ENCODE measurements around the gene CACNG4. TPM values are rescaled to one million over a fixed set of nuclear protein-coding genes. Genes with fewer than 3 reads are reported as not detected.

The CACNG4 gene
- total RNA-seq, 2 experiments from 2014 or later: not detected

GRCh38 chr17:66935717-66936116 is 28.8 kb upstream of the CACNG4 start:
- CTCF ChIA-PET: no interaction called here
- Mint-ChIP-seq H3K27me3 (peaks cover 16% of the 10 kb centered on the region), H3K4me3 (no peak overlapping the region), H3K36me3 (no peaks in the 10 kb centered on the region), H3K4me1 (no peaks in the 10 kb centered on the region), H3K9me3 (ENCODE audit: low read depth) (no peaks in the 10 kb centered on the region), H3K27ac (no peak overlapping the region)
- DNase-seq (no peak), ATAC-seq (no peak)

GRCh38 chr17:66938656-66939055 is 25.9 kb upstream of the CACNG4 start:
- Mint-ChIP-seq H3K27ac (no peak overlapping the region), H3K9me3 (ENCODE audit: low read depth) (no peaks in the 10 kb centered on the region), H3K36me3 (no peaks in the 10 kb centered on the region), H3K27me3 (peaks cover 30% of the 10 kb centered on the region), H3K4me1 (no peaks in the 10 kb centered on the region), H3K4me3 (no peak overlapping the region)
- ATAC-seq (no peak), DNase-seq (no peak)
- CTCF ChIA-PET: no interaction called here

GRCh38 chr17:66939461-66940114 is 24.9 kb upstream of the CACNG4 start:
- Mint-ChIP-seq H3K4me1 (no peaks in the 10 kb centered on the region), H3K9me3 (ENCODE audit: low read depth) (no peaks in the 10 kb centered on the region), H3K27me3 (peaks cover 38% of the 10 kb centered on the region), H3K36me3 (no peaks in the 10 kb centered on the region), H3K27ac (no peak overlapping the region), H3K4me3 (no peak overlapping the region)
- CTCF ChIA-PET: no interaction called here
- DNase-seq: no peak
- ATAC-seq: no peak

- ATAC-seq (no peak), DNase-seq (no peak)
- Mint-ChIP-seq H3K4me1 (no peaks in the 10 kb centered on the region), H3K9me3 (ENCODE audit: low read depth) (no peaks in the 10 kb centered on the region), H3K27ac (no peak overlapping the region), H3K4me3 (no peak overlapping the region), H3K36me3 (no peaks in the 10 kb centered on the region), H3K27me3 (peaks cover 50% of the 10 kb centered on the region)
- CTCF ChIA-PET: no interaction called here
Observed at GRCh38 chr17:66941249-66941648, 23.3 kb upstream of the CACNG4 start.

- H3K9me3 Mint-ChIP-seq (ENCODE audit: low read depth): no peaks in the 10 kb centered on the region
- H3K27me3 Mint-ChIP-seq: peaks cover 52% of the 10 kb centered on the region
- H3K27ac Mint-ChIP-seq: no peak overlapping the region
- DNase-seq: no peak
- ATAC-seq: no peak
- CTCF ChIA-PET: no interaction called here
- no peaks in the 10 kb centered on the region for H3K36me3 Mint-ChIP-seq
- no peaks in the 10 kb centered on the region for H3K4me1 Mint-ChIP-seq
- no peak overlapping the region for H3K4me3 Mint-ChIP-seq
Observed at GRCh38 chr17:66941773-66942450, 22.6 kb upstream of the CACNG4 start.

- H3K4me3 Mint-ChIP-seq: no peak overlapping the region
- no peak for ATAC-seq
- no peak for DNase-seq
- H3K27me3 Mint-ChIP-seq: peaks cover 53% of the 10 kb centered on the region
- no peaks in the 10 kb centered on the region for H3K36me3 Mint-ChIP-seq
- H3K27ac Mint-ChIP-seq: no peak overlapping the region
- CTCF ChIA-PET: no interaction called here
- no peaks in the 10 kb centered on the region for H3K9me3 Mint-ChIP-seq (ENCODE audit: low read depth)
- no peaks in the 10 kb centered on the region for H3K4me1 Mint-ChIP-seq
Observed at GRCh38 chr17:66942451-66943264, 21.8 kb upstream of the CACNG4 start.

GRCh38 chr17:66943484-66943883 is 21.0 kb upstream of the CACNG4 start:
- Mint-ChIP-seq H3K27me3 (peaks cover 51% of the 10 kb centered on the region), H3K36me3 (no peaks in the 10 kb centered on the region), H3K27ac (no peak overlapping the region), H3K4me3 (no peak overlapping the region), H3K4me1 (no peaks in the 10 kb centered on the region), H3K9me3 (ENCODE audit: low read depth) (no peaks in the 10 kb centered on the region)
- no peak for DNase-seq
- no peak for ATAC-seq
- CTCF ChIA-PET: no interaction called here

GRCh38 chr17:66944351-66945146 is 20.0 kb upstream of the CACNG4 start:
- CTCF ChIA-PET: interaction anchor here (0.9 kb wide), 1 partner anchor 30 kb away, joined by 3 read pairs; no protein-coding TSS in a partner anchor
- Mint-ChIP-seq H3K4me3 (no peak overlapping the region), H3K36me3 (no peaks in the 10 kb centered on the region), H3K27me3 (peaks cover 55% of the 10 kb centered on the region), H3K4me1 (no peaks in the 10 kb centered on the region), H3K27ac (no peak overlapping the region), H3K9me3 (ENCODE audit: low read depth) (no peaks in the 10 kb centered on the region)
- no peak for ATAC-seq
- no peak for DNase-seq

GRCh38 chr17:66945147-66945835 is 19.2 kb upstream of the CACNG4 start:
- no peaks in the 10 kb centered on the region for H3K4me1 Mint-ChIP-seq
- no peak for ATAC-seq
- CTCF ChIA-PET: no interaction called here

GRCh38 chr17:66946251-66946650 is 18.3 kb upstream of the CACNG4 start:
- no peak overlapping the region for H3K4me3 Mint-ChIP-seq
- CTCF ChIA-PET: no interaction called here
- peaks cover 61% of the 10 kb centered on the region for H3K27me3 Mint-ChIP-seq
- DNase-seq: no peak
- no peak for ATAC-seq
- no peaks in the 10 kb centered on the region for H3K4me1 Mint-ChIP-seq
- no peaks in the 10 kb centered on the region for H3K36me3 Mint-ChIP-seq
- H3K27ac Mint-ChIP-seq: no peak overlapping the region
- no peaks in the 10 kb centered on the region for H3K9me3 Mint-ChIP-seq (ENCODE audit: low read depth)

More at GRCh38 chr17:66945147-66945835, 19.2 kb upstream of the CACNG4 start:
- DNase-seq: no peak
- no peak overlapping the region for H3K27ac Mint-ChIP-seq
- H3K27me3 Mint-ChIP-seq: peaks cover 57% of the 10 kb centered on the region
- no peaks in the 10 kb centered on the region for H3K9me3 Mint-ChIP-seq (ENCODE audit: low read depth)
- H3K4me3 Mint-ChIP-seq: no peak overlapping the region
- H3K36me3 Mint-ChIP-seq: no peaks in the 10 kb centered on the region

- H3K27ac Mint-ChIP-seq: no peak overlapping the region
- CTCF ChIA-PET: no interaction called here
- H3K4me1 Mint-ChIP-seq: no peaks in the 10 kb centered on the region
- no peak overlapping the region for H3K4me3 Mint-ChIP-seq
- H3K9me3 Mint-ChIP-seq (ENCODE audit: low read depth): no peaks in the 10 kb centered on the region
- no peaks in the 10 kb centered on the region for H3K36me3 Mint-ChIP-seq
- DNase-seq (no peak), ATAC-seq (no peak)
- peaks cover 58% of the 10 kb centered on the region for H3K27me3 Mint-ChIP-seq
Observed at GRCh38 chr17:66947311-66947710, 17.2 kb upstream of the CACNG4 start.

- Mint-ChIP-seq H3K27me3 (peaks cover 53% of the 10 kb centered on the region), H3K27ac (no peak overlapping the region), H3K36me3 (no peaks in the 10 kb centered on the region), H3K9me3 (ENCODE audit: low read depth) (no peaks in the 10 kb centered on the region), H3K4me3 (no peak overlapping the region), H3K4me1 (no peaks in the 10 kb centered on the region)
- CTCF ChIA-PET: no interaction called here
- no peak for DNase-seq
- no peak for ATAC-seq
Observed at GRCh38 chr17:66948061-66948750, 16.3 kb upstream of the CACNG4 start.

Measured in activated CD8-positive, alpha-beta memory T cell treated with anti-CD3 and anti-CD28 coated beads, Interleukin-2, amount 10 ng/mL, durations not matched to agents 7 days and 5 days (primary cell).